OCI-LY3 (cell line): ENCODE measurements around the gene C8A.

Experiments
- H2AFZ ChIP-seq: fragments of 200-600, 300-600 bp; shearing (Covaris generic); 2 replicates; pipeline ENCODE4 v1.6.0; 2014; ENCODE audit warnings: antibody characterized with exemption, low read depth, low read length
- H3K27ac ChIP-seq: fragments of 200-600, 300-600 bp; sonication (generic); 2 replicates; pipeline ENCODE4 v1.5.1; 2014; ENCODE audit warnings: mild to moderate bottlenecking, low read length, moderate library complexity, mixed read lengths
- H3K27me3 ChIP-seq: fragments of 200-600, 300-600 bp; sonication (generic); 2 replicates; pipeline ENCODE4 v1.6.1; 2014; ENCODE audit warnings: low read depth, low read length, mixed read lengths
- H3K36me3 ChIP-seq: fragments of 200-600, 300-600 bp; sonication (generic); replicated peaks from 2 replicates; pipeline ENCODE3; 2014; ENCODE audit warnings: low read depth, low read length, mixed read lengths
- H3K4me1 ChIP-seq: fragments of 300-600, 200-600 bp; sonication (generic); 2 replicates; pipeline ENCODE4 v1.6.1; 2014; ENCODE audit warnings: low read length, mixed read lengths
- H3K4me2 ChIP-seq: fragments of 200-600, 300-600 bp; sonication (generic); 2 replicates; pipeline ENCODE4 v1.6.1; 2014; ENCODE audit warnings: low read length, mixed read lengths
- H3K4me3 ChIP-seq: fragments of 300-600, 200-600 bp; sonication (generic); 2 replicates; pipeline ENCODE4 v1.5.1; 2014; ENCODE audit warnings: antibody characterized with exemption, mild to moderate bottlenecking, low read length, moderate library complexity
- H3K79me2 ChIP-seq: fragments of 300-600, 200-600 bp; shearing (Covaris generic); 2 replicates; pipeline ENCODE4 v1.6.1; 2014; ENCODE audit warnings: mild to moderate bottlenecking, low read length, mixed read lengths
- H3K9ac ChIP-seq: fragments of 300-600, 200-600 bp; shearing (Covaris generic); 2 replicates; pipeline ENCODE4 v1.6.0; 2014; ENCODE audit warnings: mild to moderate bottlenecking, low read length, moderate library complexity
- H3K9me3 ChIP-seq: fragments of 200-600, 300-600 bp; shearing (Covaris generic); 2 replicates; pipeline ENCODE4 v1.6.1; 2014; ENCODE audit warnings: low read length, mixed read lengths; ENCODE audit not compliant: insufficient read depth
- H4K20me1 ChIP-seq: fragments of 200-600, 300-600 bp; sonication (generic); 2 replicates; pipeline ENCODE4 v1.6.1; 2016; ENCODE audit warnings: low read length, mixed read lengths; ENCODE audit not compliant: insufficient read depth
- CTCF ChIP-seq: fragments of 200-600, 300-600 bp; sonication (generic); IDR thresholded peaks from 2 replicates; pipeline ENCODE4 v1.5.1; 2014; ENCODE audit warnings: antibody characterized with exemption, low read length, low read depth
- EZH2phosphoT487 ChIP-seq: fragments of 200-600 bp; shearing (Covaris generic); IDR thresholded peaks from 2 replicates; pipeline ENCODE4 v1.6.1; 2018; ENCODE audit warnings: antibody characterized with exemption, mixed run types, low read depth

Gene C8A

GRCh38 chr1:56854521-56855099, at the start of gene C8A:
Gene C8A, plus strand, starts transcription at chr1:56854797. Its CDS starts 105 bp downstream, at chr1:56854902.
- H3K79me2 ChIP-seq: no peaks in the 10 kb centered on the region
- H3K27me3 ChIP-seq: no peaks in the 10 kb centered on the region
- H3K9me3 ChIP-seq: no peaks in the 10 kb centered on the region
- H3K36me3 ChIP-seq: no peaks in the 10 kb centered on the region
- TF ChIP-seq EZH2phosphoT487: no peak
- no peak for TF ChIP-seq CTCF
- H3K4me3 ChIP-seq: no peak within 1 kb of the TSS
- H3K4me1 ChIP-seq: no peaks in the 10 kb centered on the region
- H2AFZ ChIP-seq: no peak within 1 kb of the TSS
- H3K9ac ChIP-seq: no peak within 1 kb of the TSS
- no peak within 1 kb of the TSS for H3K4me2 ChIP-seq
- H4K20me1 ChIP-seq: no peaks in the 10 kb centered on the region
- no peak within 1 kb of the TSS for H3K27ac ChIP-seq

- no peak overlapping the region for H2AFZ ChIP-seq
- H3K27ac ChIP-seq: no peak overlapping the region
- no peaks in the 10 kb centered on the region for H3K79me2 ChIP-seq
- H3K4me3 ChIP-seq: no peak overlapping the region
- TF ChIP-seq EZH2phosphoT487: no peak
- no peak for TF ChIP-seq CTCF
- H3K9me3 ChIP-seq: no peaks in the 10 kb centered on the region
- H3K27me3 ChIP-seq: no peaks in the 10 kb centered on the region
- H3K4me1 ChIP-seq: no peaks in the 10 kb centered on the region
- no peak overlapping the region for H3K9ac ChIP-seq
- no peaks in the 10 kb centered on the region for H3K36me3 ChIP-seq
- H3K4me2 ChIP-seq: no peak overlapping the region
- no peaks in the 10 kb centered on the region for H4K20me1 ChIP-seq
Observed at GRCh38 chr1:56806804-56807203, 47.8 kb upstream of the C8A start.

DNA sequence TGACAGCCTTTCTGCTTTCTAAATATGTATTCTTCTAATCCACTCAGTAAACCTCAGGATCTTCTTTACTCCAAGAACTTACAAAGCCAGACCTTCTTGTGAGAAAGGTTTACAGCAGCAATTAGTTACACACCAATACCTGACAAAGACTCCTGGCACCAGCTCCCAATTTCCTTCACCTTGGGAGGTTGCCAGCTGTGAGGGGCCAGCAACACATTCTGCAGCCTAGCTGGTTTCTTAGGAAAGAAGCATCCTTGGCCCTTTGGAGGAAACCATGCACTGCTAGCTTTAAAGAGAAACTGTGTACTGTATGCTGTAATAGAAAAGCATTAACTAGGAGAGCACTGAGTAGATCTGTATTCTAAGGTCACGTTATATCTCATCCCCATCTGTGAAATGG, 46.2 kb upstream of the C8A start:
- Histone ChIP-seq H3K79me2 (no peaks in the 10 kb centered on the region), H3K4me3 (no peak overlapping the region), H2AFZ (no peak overlapping the region), H3K4me2 (no peak overlapping the region), H3K27me3 (no peaks in the 10 kb centered on the region), H3K4me1 (no peaks in the 10 kb centered on the region), H4K20me1 (no peaks in the 10 kb centered on the region), H3K9me3 (no peaks in the 10 kb centered on the region), H3K27ac (no peak overlapping the region), H3K36me3 (no peaks in the 10 kb centered on the region), H3K9ac (no peak overlapping the region)
- no peak for TF ChIP-seq CTCF
- TF ChIP-seq EZH2phosphoT487: no peak

DNA sequence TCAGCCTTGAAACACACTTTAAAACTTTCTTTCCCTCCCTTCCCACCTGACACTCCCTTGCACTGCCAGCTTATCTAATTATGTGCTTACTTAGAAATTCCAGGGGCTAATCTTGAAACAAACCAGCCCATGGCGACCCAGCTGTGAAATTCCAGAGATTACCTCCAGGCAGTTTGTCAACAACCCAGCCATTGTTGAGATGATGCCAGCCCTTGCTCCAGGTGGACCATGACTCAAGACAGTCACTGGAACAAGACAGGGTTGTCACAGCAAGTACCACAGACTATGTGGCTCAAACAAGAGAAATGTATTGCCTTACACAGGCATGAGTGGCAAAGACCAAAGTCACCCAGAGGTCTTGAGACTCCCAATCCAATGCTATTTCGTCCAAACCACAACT, 43.3 kb upstream of the C8A start:
- Histone ChIP-seq H3K36me3 (no peaks in the 10 kb centered on the region), H3K79me2 (no peaks in the 10 kb centered on the region), H3K9me3 (no peaks in the 10 kb centered on the region), H3K9ac (no peak overlapping the region), H3K27ac (no peak overlapping the region), H3K4me2 (no peak overlapping the region), H2AFZ (no peak overlapping the region), H3K4me1 (no peaks in the 10 kb centered on the region; the same call in 1 of the 2 replicates), H4K20me1 (no peaks in the 10 kb centered on the region), H3K4me3 (no peak overlapping the region), H3K27me3 (no peaks in the 10 kb centered on the region)
- TF ChIP-seq EZH2phosphoT487 (no peak), CTCF (no peak)
